Endothelial cell of umbilical vein (primary cell): ENCODE measurements around the gene TOMM40L. TPM values are rescaled to one million over a fixed set of nuclear protein-coding genes. Genes with fewer than 3 reads are reported as not detected.

Source experiments
- BruUV-seq: library from RNA; stranded (reverse); fragments of 400-500 nt; replicated peaks from 2 replicates; lab custom pipeline; 2021; lab: Mats Ljungman, UMichigan
- CTCF ChIA-PET: fragments of 300-600, 350-600 bp; sonication (Branson Sonifier 250); formaldehyde crosslinking; loops from one replicate; lab custom pipeline; 2021; ENCODE audit warnings: antibody characterized with exemption, inconsistent platforms; lab: Charles Lee
- POLR2A ChIA-PET: fragments of 300-600, 350-600 bp; sonication (Branson Sonifier 250); formaldehyde crosslinking; loops from one replicate; lab custom pipeline; 2021; ENCODE audit warnings: antibody characterized with exemption, inconsistent platforms; lab: Charles Lee
- DNase-seq: peaks from one replicate; pipeline ENCODE4 v3.0.0-alpha.2; 2011; ENCODE audit warnings: low read depth, low spot score
- FAIRE-seq: peaks from 2 replicates; lab custom pipeline; 2011; peaks lifted over from hg19 to GRCh38; lab: Jason Lieb, UNC
- H2AFZ ChIP-seq: 2 replicates; pipeline ENCODE4 v1.6.0; 2012; ENCODE audit warnings: low read depth, low read length, control low read depth, inconsistent platforms
- H3K27ac ChIP-seq: 2 replicates; pipeline ENCODE4 v1.5.1; 2011; ENCODE audit warnings: low read depth, mild to moderate bottlenecking, control low read depth, low read length, moderate library complexity; ENCODE audit not compliant: insufficient read depth
- H3K27me3 ChIP-seq, 2 experiments: 2 replicates each; pipeline versions ENCODE4 v1.6.0 to v1.6.1; 2011; ENCODE audit warnings: low read length in 2 of 2, mixed read lengths in 1 of 2; ENCODE audit not compliant: control insufficient read depth in 2 of 2, insufficient read depth in 2 of 2
- H3K36me3 ChIP-seq, 2 experiments: 2 replicates in 1 of 2; 3 replicates in 1 of 2; pipeline ENCODE4 v1.5.1; 2011; ENCODE audit warnings: low read length in 2 of 2, mild to moderate bottlenecking in 1 of 2, moderate library complexity in 1 of 2; ENCODE audit not compliant: control insufficient read depth in 2 of 2, insufficient read depth in 2 of 2; ENCODE audit errors: extremely low read depth in 1 of 2
- H3K4me1 ChIP-seq: 3 replicates; pipeline ENCODE4 v1.5.1; 2011; ENCODE audit warnings: mild to moderate bottlenecking, low read length; ENCODE audit not compliant: control insufficient read depth, insufficient read depth; ENCODE audit errors: extremely low read depth
- H3K4me2 ChIP-seq: 2 replicates; pipeline ENCODE4 v1.6.1; 2011; ENCODE audit warnings: low read length, control low read depth, mixed read lengths; ENCODE audit not compliant: insufficient read depth
- H3K4me3 ChIP-seq, 3 experiments: fragments of 200-600 bp in 1 of 3; sonication (generic), shearing (Covaris generic) in 1 of 3; replicated peaks in 1 of 3; 2 replicates each; pipeline ENCODE4 v1.5.1; 2011 to 2016; ENCODE audit warnings: control low read depth in 3 of 3, low read length in 3 of 3, mild to moderate bottlenecking in 2 of 3, inconsistent platforms in 1 of 3, low read depth in 1 of 3, moderate library complexity in 1 of 3; ENCODE audit not compliant: insufficient read depth in 1 of 3
- H3K79me2 ChIP-seq: 2 replicates; pipeline ENCODE4 v1.6.0; 2012; ENCODE audit warnings: low read length, inconsistent platforms; ENCODE audit not compliant: control insufficient read depth, insufficient read depth
- H3K9ac ChIP-seq: replicated peaks from 2 replicates; pipeline ENCODE3; 2011; ENCODE audit warnings: low read length, control low read depth; ENCODE audit not compliant: insufficient read depth; ENCODE audit errors: extremely low read depth
- H3K9me1 ChIP-seq: replicated peaks from 3 replicates; pipeline ENCODE4 v1.6.0; 2011; ENCODE audit warnings: mild to moderate bottlenecking, low read length; ENCODE audit not compliant: control insufficient read depth, insufficient read depth; ENCODE audit errors: extremely low read depth
- H3K9me3 ChIP-seq: replicated peaks from 2 replicates; pipeline ENCODE4 v1.5.1; 2012; ENCODE audit warnings: low read length, inconsistent platforms; ENCODE audit not compliant: control insufficient read depth, insufficient read depth
- H4K20me1 ChIP-seq: replicated peaks from 2 replicates; pipeline ENCODE3; 2011; ENCODE audit warnings: mild to moderate bottlenecking, low read length; ENCODE audit not compliant: control insufficient read depth, insufficient read depth; ENCODE audit errors: extremely low read depth
- EZH2 ChIP-seq: IDR thresholded peaks from 2 replicates; pipeline ENCODE4 v1.6.1; 2012; ENCODE audit warnings: borderline replicate concordance, low read depth, mild to moderate bottlenecking, moderate library complexity, low read length, inconsistent platforms; ENCODE audit not compliant: severe bottlenecking
- FOS ChIP-seq: IDR thresholded peaks from 2 replicates; pipeline ENCODE4 v1.6.1; 2011; ENCODE audit warnings: mild to moderate bottlenecking, low read length, moderate library complexity, borderline replicate concordance; ENCODE audit not compliant: insufficient read depth
- MAX ChIP-seq: IDR thresholded peaks from 2 replicates; pipeline ENCODE4 v1.6.1; 2011; ENCODE audit not compliant: insufficient read depth, insufficient read length
- POLR2A ChIP-seq: IDR thresholded peaks from 2 replicates; pipeline ENCODE4 v1.6.1; 2012; ENCODE audit warnings: low read depth, mild to moderate bottlenecking, control low read depth, low read length
- dilution Hi-C: fragments of 300-500 bp; cut with MboI; formaldehyde crosslinking; loops from one replicate; pipeline ENCODE4 v1.15.0; 2019; ENCODE audit warnings: low sequenced_read_pairs; ENCODE audit not compliant: extremely low pct_ligation_motif_present
- intact Hi-C: fragments of 100-400 bp; cut with micrococcal nuclease; formaldehyde crosslinking; loops from one replicate; pipeline ENCODE4 v1.10.0; 2022
- polyA plus RNA-seq, 4 experiments: library from polyadenylated mRNA; depleted of rRNA in 3 of 4; stranded (reverse) in 3 of 4; unstranded in 1 of 4; fragments of >200 nt; gene quantifications; 2 replicates each; pipeline versions ENCODE4 v1.2.1 to v1.2.3, GENCODE V29; 2011 to 2012; ENCODE audit warnings: missing spikeins in 1 of 4
- total RNA-seq: library from RNA; stranded (reverse); gene quantifications from 2 replicates; pipeline ENCODE4 v1.2.3, GENCODE V29; 2021

The TOMM40L gene
- total and polyA plus RNA-seq, 2 donors (not counting 3 experiments of a cell fraction or from before 2014, with no cell fraction given), result 18.6 to 18.7 TPM

DNA sequence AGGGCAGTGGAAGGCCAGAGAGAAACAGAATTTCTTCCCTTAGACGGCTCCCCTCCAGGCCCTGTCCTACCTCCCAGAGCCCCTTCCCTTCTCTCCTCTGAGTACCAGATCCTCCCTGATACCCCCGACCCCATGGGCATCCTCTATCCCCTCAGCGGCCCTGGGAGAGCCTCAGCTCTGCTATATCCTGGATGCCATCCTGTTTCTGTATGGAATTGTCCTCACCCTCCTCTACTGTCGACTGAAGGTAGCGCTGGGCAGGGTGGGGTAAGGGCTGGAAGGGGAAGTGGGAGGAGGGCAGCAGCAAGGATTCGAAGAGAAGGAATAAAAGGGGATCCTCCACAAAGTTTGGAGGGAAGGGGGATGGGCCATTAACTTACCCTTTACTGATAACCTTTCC, 8.0 kb upstream of the TOMM40L start:
- Histone ChIP-seq H3K27ac (no peak overlapping the region), H3K79me2 (no peaks in the 10 kb centered on the region), H3K4me3 (no peak overlapping the region), H3K9ac (no peak overlapping the region), H3K9me3 (no peaks in the 10 kb centered on the region), H4K20me1 (no peaks in the 10 kb centered on the region), H2AFZ (no peak overlapping the region), H3K27me3 (no peaks in the 10 kb centered on the region), H3K36me3 (peaks cover 16 to 18% of the 10 kb centered on the region in 2 experiments), H3K4me1 (peaks cover 11% of the 10 kb centered on the region), H3K4me2 (no peak overlapping the region), H3K9me1 (no peaks in the 10 kb centered on the region)
- DNase-seq (no peak), FAIRE-seq (no peak)
- no TSS peak for BruUV-seq
- CTCF ChIA-PET, result interaction anchor here (0.6 to 2.2 kb wide), 5 partner anchors 9 to 156 kb away, joined by 3 to 8 read pairs (median 3); no protein-coding TSS in a partner anchor
- dilution Hi-C loops (no loop called here), intact Hi-C loops (no loop called here)
- TF ChIP-seq EZH2, result no peak
- no peak for TF ChIP-seq POLR2A
- POLR2A ChIA-PET, result no interaction called here

- Histone ChIP-seq H3K27me3 (no peaks in the 10 kb centered on the region), H3K4me2 (no peak overlapping the region), H3K79me2 (no peaks in the 10 kb centered on the region), H3K4me1 (peaks cover 11% of the 10 kb centered on the region), H4K20me1 (no peaks in the 10 kb centered on the region), H3K27ac (no peak overlapping the region), H3K9me1 (no peaks in the 10 kb centered on the region), H3K36me3 (peaks cover 14% of the 10 kb centered on the region in 2 experiments), H2AFZ (no peak overlapping the region), H3K4me3 (no peak overlapping the region), H3K9me3 (no peaks in the 10 kb centered on the region), H3K9ac (no peak overlapping the region)
- FAIRE-seq (no peak), DNase-seq (no peak)
- CTCF ChIA-PET, result interaction anchor here (1.1 to 2.2 kb wide), 5 partner anchors 8 to 156 kb away, joined by 3 to 9 read pairs (median 4); no protein-coding TSS in a partner anchor
- TF ChIP-seq EZH2 (no peak), FOS (no peak), POLR2A (no peak), MAX (no peak)
- POLR2A ChIA-PET, result no interaction called here
- no TSS peak for BruUV-seq
- intact Hi-C loops, result no loop called here
- dilution Hi-C loops, result no loop called here
Measured at GRCh38 chr1:161218301-161219077, 7.4 kb upstream of the TOMM40L start.
